Stimulated activated CD4-positive, alpha-beta T cell treated with anti-CD3 and anti-CD28 coated beads, Interleukin-2, amount 100 ng/mL, for 4 hours (primary cell): ENCODE results near the gene CDK12.

Experiments
- DNase-seq: peaks from one replicate; pipeline ENCODE4 v3.0.0-alpha.2; 2020; ENCODE audit warnings: low read depth

CDK12 gene

GRCh38 chr17:39582658-39583057, 121.4 kb downstream of the CDK12 start:
- DNase-seq: no peak
